PC-9 (cell line): Measurements from ENCODE around the gene ARHGAP22.

ENCODE experiments used
- EZH2 ChIP-seq: fragments of 200-600 bp; sonication (generic); IDR thresholded peaks from 2 replicates; pipeline ENCODE4 v1.8.0; 2017; ENCODE audit warnings: antibody characterized with exemption, low read depth
- TF ChIP-seq, protein P1 (sequence below): fragments of 200-600 bp; sonication (generic); conservative IDR thresholded peaks from 2 replicates; pipeline ENCODE4 v1.6.1; 2017; ENCODE audit warnings: mixed run types, antibody characterized with exemption, mild to moderate bottlenecking, moderate library complexity

DNA sequence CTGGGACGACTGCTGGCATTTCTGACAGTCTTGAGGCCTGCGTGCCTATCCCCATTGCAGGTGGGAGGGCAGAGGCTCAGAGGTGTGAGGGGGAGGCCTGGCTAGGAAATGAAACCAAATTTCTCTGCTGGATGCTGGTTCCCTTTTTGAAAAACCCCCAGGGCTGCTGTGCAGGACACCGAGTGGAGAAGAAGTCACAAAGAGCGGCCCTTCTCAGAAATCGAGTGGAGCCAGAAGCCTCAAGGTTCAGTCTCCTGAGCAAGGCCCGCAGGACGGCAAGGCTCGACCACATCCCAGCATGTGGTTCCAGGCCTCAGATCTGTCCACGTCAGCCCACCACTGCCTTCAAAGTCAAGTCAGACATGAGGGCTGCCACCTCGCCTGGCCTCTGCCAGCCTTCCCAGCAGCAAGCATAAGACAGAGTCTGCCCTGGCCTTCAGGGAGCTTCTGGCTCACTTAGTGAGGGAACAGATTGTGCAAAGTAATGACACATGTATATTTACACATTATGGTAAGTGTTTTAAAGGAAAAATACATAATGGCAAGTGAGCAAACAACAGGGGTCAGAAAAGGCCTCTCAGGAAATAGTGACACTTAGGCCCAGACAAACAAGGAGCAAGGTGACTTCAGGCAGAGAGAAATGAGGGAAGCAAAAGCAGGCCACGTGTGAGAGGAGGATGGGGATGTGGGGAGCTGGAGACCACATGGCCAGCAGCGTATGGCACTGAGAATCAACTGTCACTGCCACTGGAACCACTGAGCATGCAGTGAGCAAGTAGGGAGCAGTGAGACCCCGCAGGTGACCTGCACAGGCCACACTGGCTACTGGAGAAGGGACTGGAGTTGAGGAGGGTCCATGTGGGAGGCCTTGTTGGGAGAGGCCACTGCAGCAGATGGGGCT, 86.7 kb downstream of the ARHGAP22 start:
- TF ChIP-seq, protein P1, sequence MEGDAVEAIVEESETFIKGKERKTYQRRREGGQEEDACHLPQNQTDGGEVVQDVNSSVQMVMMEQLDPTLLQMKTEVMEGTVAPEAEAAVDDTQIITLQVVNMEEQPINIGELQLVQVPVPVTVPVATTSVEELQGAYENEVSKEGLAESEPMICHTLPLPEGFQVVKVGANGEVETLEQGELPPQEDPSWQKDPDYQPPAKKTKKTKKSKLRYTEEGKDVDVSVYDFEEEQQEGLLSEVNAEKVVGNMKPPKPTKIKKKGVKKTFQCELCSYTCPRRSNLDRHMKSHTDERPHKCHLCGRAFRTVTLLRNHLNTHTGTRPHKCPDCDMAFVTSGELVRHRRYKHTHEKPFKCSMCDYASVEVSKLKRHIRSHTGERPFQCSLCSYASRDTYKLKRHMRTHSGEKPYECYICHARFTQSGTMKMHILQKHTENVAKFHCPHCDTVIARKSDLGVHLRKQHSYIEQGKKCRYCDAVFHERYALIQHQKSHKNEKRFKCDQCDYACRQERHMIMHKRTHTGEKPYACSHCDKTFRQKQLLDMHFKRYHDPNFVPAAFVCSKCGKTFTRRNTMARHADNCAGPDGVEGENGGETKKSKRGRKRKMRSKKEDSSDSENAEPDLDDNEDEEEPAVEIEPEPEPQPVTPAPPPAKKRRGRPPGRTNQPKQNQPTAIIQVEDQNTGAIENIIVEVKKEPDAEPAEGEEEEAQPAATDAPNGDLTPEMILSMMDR: no peak
- no peak for TF ChIP-seq EZH2
